DMS 273 treated with DMSO at 0.1 percent for 48 hours (cell line): Measurements from ENCODE around the gene AURKB.
"Not testable (repeated sequence)": the region's sequence is repeated elsewhere in the genome, so short reads cannot be mapped to it uniquely, and the experiment has no call there.

Experiments used
- DNase-seq: peaks from one replicate; lab custom pipeline; 2025; lab: John Stamatoyannopoulos, UW

AURKB gene

DNA sequence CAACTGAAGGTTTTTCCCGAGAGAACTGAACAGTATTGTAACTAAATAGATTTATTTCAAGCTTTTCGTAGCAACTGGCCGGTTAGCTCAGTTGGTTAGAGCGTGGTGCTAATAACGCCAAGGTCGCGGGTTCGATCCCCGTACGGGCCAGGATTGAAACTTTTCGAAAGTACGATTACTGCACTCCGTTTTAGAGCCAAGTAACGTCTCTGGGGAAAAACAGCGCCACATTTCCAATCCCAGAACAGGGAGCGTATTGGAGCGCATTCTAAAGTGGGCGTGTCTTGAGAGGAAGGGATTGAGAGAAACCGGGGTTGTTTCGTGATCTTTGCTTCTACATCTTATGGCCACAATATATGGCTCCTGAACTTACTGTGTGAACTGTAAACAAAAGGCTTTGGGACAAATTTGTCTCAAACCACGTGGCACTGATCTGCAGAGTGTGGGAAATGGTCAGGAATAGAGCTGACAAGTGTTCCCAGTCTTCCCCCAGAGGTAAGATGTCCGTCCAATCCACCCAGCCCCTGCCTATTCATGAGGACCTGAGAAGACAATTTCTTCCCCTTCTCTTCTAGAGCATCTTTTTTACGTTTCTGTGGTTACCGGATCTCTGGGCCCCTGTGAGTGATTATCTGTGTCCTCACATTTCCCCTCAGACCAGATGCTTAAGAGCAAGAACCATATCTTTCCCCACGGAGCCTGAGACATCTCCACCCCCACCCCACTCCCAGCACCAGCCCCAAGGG is 22.7 kb downstream of the AURKB start:
- DNase-seq = peak; percentile 93

DNA sequence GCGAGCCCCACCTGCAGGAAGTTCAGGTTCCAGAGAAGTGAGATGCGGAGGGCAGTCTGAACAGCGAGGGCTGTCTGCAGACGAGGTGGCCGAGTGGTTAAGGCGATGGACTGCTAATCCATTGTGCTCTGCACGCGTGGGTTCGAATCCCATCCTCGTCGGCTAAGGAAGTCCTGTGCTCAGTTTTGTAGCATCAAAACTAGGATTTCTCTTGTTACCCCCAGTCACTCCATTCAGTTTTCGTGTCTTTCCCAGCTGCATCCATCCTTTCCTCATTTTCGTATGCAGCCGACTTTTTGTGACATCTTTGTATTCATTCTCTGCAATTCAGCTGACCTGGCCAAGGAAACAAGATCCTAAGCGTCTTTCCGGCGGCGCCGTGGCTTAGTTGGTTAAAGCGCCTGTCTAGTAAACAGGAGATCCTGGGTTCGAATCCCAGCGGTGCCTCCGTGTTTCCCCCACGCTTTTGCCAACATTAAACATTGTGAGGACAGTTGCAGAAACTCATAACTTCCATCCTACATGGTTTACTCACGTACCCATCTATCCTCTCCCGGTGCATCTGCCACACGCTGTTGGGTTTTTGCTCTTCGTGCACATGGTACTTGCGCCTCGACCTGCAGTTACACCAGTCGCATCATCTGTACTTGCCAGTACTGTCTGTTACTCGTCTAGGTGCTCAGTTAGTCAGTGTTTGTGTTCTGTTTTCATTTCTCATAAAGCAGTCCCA is 23.4 kb downstream of the AURKB start:
- peak; percentile 96 for DNase-seq

DNA sequence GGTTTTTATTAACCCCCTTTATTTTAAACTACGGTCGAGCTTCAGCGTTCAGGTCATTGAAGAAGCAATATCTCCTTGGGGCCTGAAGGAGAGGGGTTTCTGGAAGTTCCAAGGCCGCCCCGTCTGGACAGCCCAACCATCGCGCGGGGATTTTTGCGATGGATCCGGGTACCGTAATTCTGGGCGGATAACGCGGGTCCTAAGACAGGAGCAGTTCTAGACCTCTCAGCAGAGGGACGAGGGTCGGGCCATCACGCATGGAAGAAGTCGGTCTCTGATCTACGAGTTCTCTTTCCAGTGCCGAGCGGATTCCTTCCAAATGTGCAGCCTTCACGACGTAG is 24.0 kb downstream of the AURKB start:
- DNase-seq = no peak

DNA sequence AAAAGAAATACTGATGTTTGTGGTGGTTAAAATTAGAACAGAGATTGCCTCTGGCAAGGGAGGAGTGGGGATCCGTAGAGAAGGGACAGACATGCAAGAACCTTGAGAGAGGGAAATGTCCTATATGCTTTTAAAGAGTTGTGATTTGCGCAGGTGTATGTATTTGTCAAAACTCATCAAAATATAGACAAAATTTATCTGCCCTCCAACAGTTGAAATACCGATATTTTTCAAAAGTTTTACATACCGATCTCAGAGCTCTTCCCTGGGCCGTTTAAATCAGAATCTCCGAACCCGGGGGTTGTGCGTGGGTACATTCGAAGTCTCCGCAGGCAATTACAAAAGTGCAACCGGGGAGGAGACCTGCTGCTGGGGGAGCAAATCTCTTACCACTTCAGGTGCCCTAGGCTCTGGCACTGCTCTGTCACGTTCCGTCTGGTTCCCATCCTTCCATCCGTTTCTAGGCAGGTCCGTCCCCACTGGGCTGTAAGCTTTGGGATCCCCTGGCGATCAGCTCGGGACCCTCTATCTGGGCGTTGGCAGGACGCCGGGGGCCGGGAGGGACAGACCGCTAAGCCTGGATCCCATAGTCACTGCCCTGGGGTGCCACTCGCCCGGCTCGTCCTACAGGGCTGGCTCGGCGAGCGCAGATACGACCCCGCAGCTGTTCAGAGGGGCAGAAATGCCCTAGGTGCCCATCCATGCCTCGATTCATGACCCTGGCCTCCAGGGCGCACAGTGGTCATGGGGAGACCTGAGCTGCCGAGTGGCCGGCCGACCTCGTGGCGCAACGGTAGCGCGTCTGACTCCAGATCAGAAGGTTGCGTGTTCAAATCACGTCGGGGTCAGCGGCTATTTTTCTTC is 24.6 kb downstream of the AURKB start:
- DNase-seq = peak; percentile 48

DNA sequence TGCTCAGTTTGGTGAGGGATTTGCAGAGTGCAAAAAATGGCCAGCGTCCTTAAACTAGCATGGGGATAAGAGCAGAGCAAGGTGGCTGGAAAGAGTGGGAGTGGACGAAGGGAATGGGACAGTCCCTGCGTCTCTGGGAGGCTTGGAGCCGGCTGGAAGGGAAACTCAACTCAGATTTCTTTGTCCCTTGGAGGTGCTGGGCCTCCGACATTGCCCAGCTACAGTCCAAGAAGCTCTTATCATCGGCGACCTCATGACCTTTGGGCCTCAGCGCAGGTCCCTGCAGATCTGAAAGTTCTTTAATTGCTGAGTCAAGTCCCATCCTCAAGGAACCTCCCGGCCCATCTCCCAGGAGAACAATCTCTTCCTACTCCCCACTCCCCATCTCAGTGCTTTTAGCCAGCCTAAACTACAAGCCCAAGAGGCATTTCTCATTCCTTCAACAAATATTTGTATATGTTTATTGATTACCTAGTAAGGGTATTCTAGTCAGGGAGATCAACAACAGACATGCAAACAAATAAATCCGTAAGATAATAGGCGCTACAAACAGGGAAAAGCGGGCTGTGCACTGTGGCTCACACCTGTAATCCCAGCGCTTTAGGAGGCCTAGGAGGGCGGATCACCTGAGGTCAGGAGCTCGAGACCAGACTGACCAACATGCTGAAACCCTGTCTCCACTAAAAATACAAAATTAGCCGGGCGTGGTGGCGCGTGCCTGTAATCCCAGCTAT is 33.2 kb downstream of the AURKB start:
- DNase-seq = no peak

DNA sequence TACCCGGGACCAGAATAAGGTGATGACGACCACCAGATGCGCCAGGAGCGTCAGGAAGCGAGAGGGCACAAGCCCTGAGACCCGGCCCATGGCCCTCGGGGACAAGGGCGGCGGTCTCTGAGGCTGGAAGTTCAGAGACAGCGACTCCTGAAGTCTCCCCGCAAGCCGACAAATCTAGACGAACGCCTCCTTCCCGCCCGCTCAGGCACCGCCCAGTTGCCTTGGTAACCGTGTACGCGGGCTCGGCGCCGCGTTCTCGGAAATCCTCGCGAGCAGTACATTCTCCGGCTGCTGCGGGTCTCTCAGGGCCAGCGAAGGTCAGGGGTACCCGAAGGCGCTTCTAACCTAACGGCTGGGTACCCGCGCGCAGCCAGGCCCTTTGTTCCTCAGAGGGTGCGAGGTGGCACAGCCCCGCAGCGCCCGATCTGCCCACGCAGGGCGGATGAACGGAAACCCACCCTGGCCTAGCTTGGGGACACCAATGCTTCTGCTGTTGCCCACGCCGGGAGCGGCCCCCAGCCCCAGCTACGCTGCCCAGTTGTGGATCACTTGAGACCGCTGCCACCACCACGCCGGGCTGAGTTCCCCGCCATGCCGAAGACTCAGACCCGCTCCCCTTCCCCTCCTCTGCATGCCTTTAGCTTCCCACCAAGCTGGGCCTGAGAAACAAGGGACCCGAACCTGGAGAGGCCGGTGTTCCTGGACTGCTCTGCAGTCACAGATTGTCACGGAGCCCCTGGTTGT is 34.0 kb downstream of the AURKB start, which contains the start of gene TMEM107:
TMEM107 (minus strand) TSS at position 184 of the 744 bp plus-strand sequence; CDS start at position 90, 94 bp downstream.
- DNase-seq = peak; percentile 41

DNA sequence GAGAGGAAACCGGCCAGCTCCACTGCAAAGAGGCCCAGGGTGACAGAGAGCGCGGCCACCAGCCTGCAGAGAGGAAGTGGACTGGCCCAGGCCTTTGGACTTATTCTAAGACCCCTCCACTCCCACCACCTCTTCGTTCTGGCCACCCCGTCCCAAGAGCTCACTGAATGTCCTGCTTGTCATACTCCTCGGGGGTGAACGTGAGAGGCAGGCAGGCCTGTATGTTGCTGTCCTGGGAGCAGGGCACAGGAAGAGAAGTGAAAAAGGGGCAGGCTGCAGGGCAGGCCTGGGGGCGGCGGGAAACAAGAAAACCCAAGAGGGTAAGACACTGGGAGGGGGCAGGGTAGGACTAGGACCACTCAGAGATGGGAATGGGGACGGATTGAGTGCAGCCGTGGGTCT is 34.6 kb downstream of the AURKB start:
- DNase-seq = no peak

DNA sequence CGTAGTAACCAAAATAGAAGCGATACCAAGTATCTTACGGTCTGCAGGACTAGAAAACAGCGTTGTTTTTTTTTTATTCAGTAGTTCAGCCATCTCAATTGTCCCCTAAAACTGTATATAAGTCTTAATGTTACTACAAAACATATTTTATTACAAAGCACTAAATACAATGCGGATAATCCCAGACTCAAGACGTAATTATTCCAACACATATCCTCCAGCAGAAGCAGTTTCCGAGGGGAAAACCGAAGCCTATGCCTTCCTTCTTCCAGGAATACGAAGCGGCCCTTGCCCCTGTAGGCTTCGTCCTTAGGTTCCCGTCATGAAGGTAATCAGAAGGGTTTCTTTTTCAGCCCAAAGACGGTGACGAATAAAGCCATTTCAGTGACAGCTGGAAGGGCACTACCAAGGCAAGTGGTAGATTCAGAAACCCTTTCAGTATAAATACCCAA is 36.5 kb downstream of the AURKB start:
- DNase-seq = no peak

DNA sequence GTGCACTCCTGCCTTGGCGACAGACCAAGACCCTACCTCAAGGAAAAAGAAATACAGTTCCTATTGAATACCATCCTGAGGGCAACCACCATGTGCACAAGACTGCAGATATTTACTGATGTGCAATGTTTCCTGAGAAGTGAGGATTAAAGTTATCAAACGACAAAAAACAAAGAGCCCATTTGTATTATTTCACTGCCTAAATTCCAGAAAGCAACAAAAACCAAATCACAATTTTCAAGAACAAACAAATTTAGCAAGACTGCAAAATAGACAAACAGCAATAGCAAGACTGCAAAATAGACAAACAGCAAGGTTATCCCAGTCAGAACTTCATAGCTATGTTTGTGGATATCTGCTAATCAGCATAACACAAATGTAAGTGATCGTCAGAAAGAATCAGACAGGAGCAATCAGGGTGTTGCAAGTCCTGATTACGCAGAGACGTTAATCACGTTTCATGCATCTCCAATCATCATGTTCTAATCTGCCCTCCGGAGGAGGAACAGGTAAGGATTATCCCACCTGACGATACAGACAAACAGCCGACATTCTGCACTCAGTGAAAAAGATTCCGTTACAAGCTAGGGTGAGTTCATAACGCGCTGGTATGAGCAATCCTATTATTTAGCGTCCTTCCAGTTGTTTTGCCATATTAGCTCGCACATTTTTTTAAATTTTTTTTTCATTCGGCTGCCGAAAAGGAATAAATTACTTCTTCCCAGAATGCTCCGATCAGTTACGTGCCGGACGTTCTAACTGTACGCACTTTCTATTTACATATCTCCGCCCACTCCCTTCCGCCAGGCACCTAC is 37.1 kb downstream of the AURKB start:
- DNase-seq = peak; percentile 98

DNA sequence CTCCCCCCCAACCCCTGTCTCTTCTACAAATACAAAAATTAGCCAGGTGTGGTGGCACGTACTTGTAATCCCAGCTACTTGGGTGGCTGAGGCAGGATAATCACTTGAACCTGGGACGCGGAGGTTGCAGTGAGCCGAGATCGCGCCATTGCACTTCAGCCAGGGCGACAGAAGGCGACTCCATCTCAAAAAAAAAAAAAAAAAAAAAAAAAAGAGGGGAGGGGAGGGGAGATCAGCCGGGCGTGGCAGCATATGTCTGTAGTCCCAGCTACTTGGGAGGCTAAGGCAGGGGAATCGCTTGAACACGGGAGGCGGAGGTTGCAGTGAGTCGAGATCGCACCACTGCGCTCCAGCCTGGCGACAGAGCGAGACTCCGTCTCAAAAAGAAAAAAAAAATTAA is 40.2 kb downstream of the AURKB start:
- DNase-seq = not testable (repeated sequence)

DNA sequence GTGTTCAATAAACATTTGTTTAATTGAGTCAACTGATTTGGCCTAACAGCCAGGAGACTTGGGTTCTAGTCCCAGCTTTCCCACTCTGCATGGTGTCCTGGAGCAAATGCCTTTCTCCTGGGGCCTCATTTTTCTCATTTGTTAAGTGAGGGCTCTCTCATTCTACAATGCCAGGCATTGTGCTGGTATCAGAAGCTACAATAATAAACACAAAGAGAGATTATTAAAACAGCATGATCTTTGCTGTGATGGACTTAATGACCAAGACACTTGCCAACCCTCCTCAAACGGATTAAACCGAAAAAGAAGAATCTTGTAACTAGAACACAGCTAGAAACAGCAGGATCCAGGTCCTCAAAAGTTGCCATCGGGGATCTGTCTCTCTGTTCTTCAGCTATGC is 42.8 kb downstream of the AURKB start:
- no peak for DNase-seq

DNA sequence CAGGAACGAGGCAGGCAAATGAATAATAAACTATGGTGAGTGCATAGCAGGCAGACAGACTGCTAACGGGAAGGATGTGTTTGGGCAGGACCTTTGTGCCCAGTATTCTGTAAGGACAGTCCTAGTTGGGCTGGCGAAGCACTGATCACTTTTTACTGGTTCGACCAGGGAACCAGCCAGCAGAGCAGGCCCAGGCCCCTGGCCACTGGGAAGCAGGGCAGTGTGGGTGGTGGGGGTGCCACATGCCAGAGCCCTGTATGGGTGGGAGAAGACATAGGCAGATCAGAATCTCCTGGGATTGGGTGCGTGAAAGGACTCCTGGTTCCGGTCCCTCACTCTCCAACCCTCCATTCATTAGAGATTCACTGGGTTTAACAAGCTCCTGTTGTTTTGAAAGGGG is 43.6 kb downstream of the AURKB start:
- no peak for DNase-seq

DNA sequence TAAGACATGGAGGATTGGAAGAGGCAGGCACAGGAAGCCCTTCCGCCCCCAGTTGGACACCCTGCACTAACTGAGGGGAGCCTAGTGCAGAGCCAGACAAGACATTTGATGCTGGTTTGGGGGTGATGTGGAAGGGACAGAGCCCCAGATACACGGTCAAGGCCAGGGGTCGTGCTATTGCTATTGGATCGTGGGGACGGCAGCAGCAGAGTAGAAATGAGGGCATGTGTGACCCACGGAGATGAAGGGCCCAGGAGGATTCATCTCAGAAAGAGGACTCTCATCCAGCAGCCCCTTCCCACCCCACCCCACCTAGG is 45.6 kb downstream of the AURKB start:
- no peak for DNase-seq

DNA sequence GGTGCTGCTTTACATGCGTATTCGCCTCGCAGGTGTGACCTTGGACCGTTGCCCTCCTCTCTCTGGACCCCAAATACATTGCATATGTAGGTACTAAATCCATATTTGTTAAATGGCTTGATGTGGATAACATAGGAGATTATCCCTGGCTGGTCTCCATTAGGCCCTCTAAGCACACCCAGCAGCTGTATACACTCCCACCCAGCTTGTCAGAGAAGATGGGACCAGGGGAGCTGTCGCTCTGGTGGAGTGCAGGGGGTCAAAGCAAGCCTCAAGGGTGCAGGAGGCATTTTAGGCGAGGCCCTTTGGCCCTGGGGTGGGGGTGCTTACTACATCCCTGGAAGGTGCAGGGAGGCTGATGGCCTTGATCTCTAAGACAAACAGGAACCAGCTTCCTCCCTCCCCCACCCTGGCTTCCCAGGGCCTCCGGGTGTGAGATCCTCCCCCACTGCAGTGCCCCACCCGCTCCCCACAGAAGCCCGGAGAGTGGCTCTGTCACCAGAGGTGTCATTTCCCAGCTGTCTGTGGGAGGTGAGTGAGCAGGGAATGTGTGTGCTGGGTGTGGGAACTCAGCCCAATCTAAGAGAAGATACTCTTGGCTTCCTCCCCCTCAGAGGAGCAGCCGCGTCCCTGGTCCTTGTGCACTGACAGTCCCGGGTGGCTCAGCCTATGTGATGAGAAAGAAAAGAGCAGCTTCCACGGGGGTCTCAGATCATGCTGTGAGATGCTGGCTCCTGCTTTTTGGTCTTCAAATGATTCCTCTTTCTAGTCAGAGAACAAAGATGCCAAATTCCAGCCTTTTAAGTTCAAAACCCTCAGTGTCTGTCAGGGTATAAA is 46.2 kb downstream of the AURKB start:
- DNase-seq = no peak

DNA sequence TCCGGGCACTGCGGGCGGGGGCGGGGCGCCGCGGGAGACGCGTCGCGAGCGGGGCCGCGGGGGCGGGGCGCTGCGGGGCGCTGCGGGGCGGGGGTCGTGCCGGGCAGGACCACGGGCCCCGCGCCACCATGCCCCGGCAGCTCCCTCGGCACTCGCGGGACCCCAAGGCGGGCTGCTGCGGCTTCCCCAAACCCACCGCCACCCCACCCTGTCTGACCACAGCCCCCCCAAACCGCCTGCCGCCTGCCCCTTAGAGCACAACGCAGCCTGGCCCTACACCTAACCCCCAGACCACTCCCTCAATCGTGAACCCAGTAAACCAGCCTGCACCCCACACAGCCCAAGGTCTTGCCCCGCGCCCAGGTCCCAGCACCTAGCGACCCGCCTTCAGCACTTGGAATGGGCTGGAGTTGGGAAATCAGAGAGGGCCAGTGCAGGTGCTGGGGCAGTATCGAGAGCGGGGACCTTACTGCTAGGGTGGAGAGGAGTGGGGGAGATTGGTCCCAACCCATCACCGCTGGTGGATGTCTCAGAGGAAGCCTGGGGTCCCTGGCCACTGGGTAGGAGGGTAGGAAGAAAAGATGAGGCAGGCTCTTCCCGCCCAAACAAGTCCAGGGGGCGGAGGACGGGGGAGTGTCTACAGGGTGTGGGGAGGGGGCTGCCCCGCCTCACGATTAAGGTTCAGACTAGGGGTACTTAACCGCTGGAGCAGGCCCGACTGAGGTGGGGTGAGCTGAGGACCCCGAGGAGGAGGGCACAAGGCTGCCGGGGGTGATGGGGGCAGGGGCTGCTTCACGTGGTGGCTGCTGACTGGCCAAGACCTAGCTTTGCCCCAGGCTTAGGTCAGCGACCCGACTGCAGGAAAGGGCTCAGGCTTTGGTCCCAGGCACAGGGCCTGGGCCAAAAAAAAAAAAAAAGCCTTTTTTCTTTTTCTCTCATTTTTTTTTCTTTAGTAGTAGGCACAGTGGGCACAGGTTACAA is 47.1 kb downstream of the AURKB start:
- no peak for DNase-seq

DNA sequence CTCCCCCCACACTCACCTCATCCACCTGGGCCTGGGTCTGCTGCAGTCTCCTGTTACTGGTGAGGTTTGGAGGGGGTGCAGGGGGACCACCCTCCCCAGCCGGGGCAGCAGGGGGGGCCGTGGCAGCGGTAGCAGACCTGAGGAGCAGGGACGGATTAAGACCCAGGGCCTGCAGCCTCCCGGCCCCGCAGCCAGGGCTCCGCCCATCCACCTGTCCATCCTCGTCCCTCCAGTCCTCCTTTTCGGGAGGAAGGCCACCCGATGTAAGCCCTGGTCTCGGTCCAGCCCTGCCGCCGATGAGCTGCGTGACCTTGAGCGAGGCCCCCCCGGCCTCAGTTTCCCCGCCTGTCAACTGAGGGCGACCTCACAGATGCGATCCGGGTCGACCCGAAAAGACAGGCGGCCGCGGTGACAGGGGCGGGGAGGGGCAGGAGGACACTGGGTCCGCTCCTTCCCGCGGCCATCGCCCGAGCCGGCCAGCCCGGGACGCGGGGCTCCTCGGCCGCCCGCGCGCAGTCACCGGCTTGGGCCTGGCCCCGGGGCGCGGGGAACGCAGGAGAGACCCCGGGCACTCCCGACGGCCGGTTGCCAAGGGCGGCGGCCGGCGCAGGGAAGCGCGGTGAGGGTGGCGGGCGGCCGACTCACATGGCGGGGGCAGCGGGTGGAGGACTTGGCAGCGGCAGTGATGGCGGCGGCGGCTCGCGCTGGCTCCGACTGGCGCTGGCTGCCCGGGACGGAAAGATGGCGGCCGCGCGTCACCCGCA is 48.0 kb downstream of the AURKB start, which contains the start of gene VAMP2:
VAMP2 (minus strand) TSS at position 716 of the 764 bp plus-strand sequence; CDS start at position 647, 69 bp downstream.
- no peak for DNase-seq
